HG02973 (cell line): ENCODE data around the gene MINDY4.

Source experiments
- ATAC-seq: cut with Tn5 transposase; IDR thresholded peaks from one replicate; pipeline ENCODE4 v1.9.1; 2021; ENCODE audit warnings: moderate library complexity; ENCODE audit not compliant: unreplicated experiment

The MINDY4 gene

GRCh38 chr7:30873656-30874055 is 102.4 kb downstream of the MINDY4 start:
- no peak for ATAC-seq

GRCh38 chr7:30874656-30875302 is 103.6 kb downstream of the MINDY4 start:
- ATAC-seq, result no peak

GRCh38 chr7:30877015-30877769 is 106.0 kb downstream of the MINDY4 start:
- ATAC-seq, result no peak

GRCh38 chr7:30877993-30878392 is 106.8 kb downstream of the MINDY4 start:
- ATAC-seq, result no peak

GRCh38 chr7:30879139-30880124 is 108.2 kb downstream of the MINDY4 start:
- ATAC-seq, result no peak

- no peak for ATAC-seq
Measured at GRCh38 chr7:30880125-30880720, 109.0 kb downstream of the MINDY4 start.

- no peak for ATAC-seq
Measured at GRCh38 chr7:30880941-30881340, 109.7 kb downstream of the MINDY4 start.

GRCh38 chr7:30881448-30881847 is 110.2 kb downstream of the MINDY4 start:
- ATAC-seq, result no peak

GRCh38 chr7:30884881-30885280 is 113.7 kb downstream of the MINDY4 start:
- no peak for ATAC-seq

GRCh38 chr7:30886608-30887011 is 115.4 kb downstream of the MINDY4 start:
- no peak for ATAC-seq

GRCh38 chr7:30887464-30887872 is 116.3 kb downstream of the MINDY4 start:
- no peak for ATAC-seq

GRCh38 chr7:30888747-30889146 is 117.5 kb downstream of the MINDY4 start:
- ATAC-seq, result no peak

- no peak for ATAC-seq
Measured at GRCh38 chr7:30890226-30890625, 119.0 kb downstream of the MINDY4 start.

GRCh38 chr7:30893357-30893756 is 122.1 kb downstream of the MINDY4 start:
- no peak for ATAC-seq

- ATAC-seq, result no peak
Measured at GRCh38 chr7:30894009-30894408, 122.8 kb downstream of the MINDY4 start.

GRCh38 chr7:30894866-30895605 is 123.8 kb downstream of the MINDY4 start:
- no peak for ATAC-seq

GRCh38 chr7:30896036-30896435 is 124.8 kb downstream of the MINDY4 start:
- no peak for ATAC-seq

- no peak for ATAC-seq
Measured at GRCh38 chr7:30896783-30897637, 125.8 kb downstream of the MINDY4 start.

- ATAC-seq, result no peak
Measured at GRCh38 chr7:30897770-30898169, 126.6 kb downstream of the MINDY4 start.
